Activated CD4-positive, CD25-positive, alpha-beta regulatory T cell treated with anti-CD3 and anti-CD28 coated beads, Interleukin-2, amount 50 U/mL, for 72 hours (primary cell): ENCODE results near the gene NOX4.

ENCODE experiments used
- DNase-seq: peaks from one replicate; pipeline ENCODE4 v3.0.0; 2021

The NOX4 gene

DNA sequence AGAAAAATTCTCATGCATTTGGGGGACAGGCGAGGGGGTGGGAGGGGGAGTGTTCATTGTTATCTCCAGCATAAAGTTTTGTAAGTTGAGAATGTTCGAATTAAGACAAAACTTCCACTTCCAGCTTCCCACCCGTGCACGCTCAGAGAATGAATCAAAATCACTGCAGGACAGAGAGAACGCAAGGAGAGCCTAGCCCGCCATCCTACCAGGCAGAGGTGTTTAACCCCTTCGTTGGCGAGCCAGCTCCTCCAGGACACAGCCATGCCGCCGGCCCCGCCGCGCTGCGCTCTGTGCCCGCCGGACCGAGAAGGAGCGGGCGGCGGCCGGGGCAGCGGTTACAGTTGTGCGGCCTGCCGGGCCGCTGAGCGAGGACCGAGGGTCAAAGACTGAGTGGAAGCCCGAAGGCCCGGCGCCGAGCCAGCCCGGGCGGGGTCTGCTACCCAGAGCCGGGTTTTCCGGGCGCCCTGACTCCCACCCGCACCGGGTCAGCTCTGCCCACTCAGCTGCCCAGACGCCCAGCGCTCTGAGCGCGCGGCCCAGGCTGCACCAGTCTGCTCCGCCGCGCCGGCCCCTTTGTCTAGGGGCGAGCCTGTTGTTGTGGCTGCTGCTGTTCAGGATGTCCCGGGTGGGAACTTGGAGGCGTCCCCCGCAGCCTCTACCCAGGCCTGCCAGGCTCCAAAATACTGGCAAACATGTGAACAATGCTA is at the start of gene NOX4:
TSS of gene NOX4 (minus strand) at position 395 of the 710 bp plus-strand sequence. CDS start at position 266, 129 bp downstream.
- DNase-seq = no peak

DNA sequence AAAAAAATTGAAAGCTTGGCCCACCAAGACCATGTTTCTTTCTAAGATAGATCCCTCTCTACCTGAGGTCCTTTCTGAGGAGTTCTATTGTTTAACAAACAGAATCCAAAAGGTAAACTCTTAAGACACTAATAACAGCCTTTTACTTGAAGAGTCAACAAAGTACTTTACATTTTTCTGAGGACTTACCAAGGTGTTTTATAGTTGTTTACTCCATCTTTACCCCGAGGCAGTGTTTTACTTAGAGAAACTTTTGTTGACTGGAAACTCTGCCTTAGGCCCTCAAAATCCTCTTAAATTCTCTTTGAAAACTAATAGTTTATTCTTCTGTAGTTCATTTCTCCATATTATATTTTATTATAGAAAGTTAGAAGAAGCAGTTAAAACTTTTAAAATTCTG is 49.7 kb upstream of the NOX4 start:
- DNase-seq = no peak

DNA sequence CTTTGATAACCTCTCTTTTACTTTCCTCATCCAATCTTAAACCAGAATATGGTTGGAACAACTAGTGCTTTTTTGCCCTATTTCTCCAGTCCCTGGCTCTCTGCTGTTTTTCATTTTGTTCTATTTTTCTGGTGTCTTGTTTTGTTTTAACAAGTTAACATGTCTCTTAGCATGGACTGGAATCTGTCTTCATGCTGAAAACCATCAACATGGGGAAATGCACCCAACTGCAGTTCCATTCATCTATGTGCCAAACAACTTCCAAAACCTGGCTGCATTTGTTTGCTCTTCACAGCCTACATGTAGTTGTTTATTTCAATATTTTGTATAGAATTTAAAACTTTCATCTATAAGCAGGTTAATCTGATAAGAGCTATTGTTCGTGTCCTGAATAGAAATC is 46.8 kb upstream of the NOX4 start:
- no peak for DNase-seq

DNA sequence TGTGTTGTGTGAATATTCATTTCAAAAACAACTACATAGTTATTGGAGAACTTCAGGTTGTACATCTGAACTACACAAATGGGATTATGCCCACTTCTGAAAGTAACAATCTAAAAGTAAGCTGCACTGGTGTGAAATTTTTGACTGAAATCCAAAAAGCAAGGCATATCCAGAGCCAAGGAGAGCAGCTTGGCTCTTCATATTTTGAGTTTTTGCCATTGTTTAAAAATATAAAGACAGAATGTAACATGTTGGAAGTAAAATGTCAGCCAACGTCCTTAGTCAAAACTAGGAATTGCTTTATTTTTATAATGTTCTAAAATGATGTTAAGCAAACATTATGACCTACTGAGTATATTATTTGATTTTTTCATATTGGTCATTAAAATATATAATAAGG is 45.8 kb upstream of the NOX4 start:
- no peak for DNase-seq

DNA sequence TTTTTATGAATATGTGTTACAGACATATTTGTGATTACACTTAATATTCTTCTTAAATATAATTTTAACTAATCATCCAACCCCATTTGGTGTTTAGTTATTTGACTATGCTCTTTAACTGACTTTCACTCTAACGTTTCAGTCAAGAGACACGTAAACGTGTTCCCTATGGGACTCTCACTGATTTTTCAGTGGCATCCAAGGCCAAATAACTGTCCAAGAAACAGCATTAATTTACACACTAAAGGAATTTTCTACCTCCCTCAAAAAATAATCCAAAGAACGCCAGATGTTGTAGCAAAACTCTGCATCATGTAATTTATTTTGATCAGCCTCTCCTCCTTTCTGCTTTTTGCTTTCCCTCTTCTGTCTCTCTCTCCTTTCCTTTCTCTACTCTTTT is 44.0 kb upstream of the NOX4 start:
- no peak for DNase-seq

GRCh38 chr11:89529626-89530380 is 38.6 kb upstream of the NOX4 start:
- no peak for DNase-seq

- no peak for DNase-seq
These were observed 30.6 kb upstream of the NOX4 start for GRCh38 chr11:89521792-89522191.

- DNase-seq = no peak
These were observed 30.1 kb upstream of the NOX4 start for GRCh38 chr11:89521294-89521693.

- DNase-seq = no peak
These were observed 25.3 kb upstream of the NOX4 start for GRCh38 chr11:89516496-89516895.

- no peak for DNase-seq
These were observed 17.4 kb upstream of the NOX4 start for GRCh38 chr11:89508544-89508943.

DNA sequence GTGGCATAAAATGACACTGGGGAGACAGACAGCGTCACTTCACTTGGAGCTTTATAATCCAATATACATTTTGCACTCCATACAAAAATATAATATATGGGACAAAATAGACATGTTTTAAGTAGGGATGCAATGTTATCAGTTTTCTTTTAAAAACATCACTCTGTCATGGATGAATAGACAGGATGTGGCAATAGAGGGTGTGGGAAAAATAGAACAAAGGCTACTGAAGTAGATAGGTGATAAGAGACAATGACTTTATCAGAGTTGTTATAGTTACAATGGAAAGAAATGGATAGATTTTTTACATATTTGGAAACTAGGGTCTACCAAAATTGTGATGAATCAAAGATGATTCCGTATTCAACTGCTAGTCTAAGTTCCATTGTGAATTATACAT is 13.1 kb upstream of the NOX4 start:
- no peak for DNase-seq

DNA sequence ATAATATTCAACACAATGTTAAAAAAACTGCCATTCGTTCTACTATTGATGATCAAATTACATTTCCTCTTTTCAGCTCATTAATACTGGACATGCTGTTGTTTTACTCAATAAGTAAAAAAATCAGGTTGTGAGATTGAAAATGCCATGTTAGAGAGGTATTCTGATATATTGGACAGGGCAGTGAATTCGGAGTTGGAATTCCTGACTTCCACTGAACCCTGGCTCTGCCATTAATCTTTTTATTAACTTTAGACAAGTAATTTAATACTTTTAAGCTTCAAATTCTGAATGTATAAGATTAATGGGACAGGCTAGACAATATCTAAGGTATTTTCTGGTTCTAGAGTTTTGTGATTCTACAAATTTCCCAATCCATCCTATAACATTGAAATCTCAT is 12.2 kb upstream of the NOX4 start:
- DNase-seq = no peak

- no peak for DNase-seq
These were observed 11.1 kb upstream of the NOX4 start for GRCh38 chr11:89502301-89502700.

DNA sequence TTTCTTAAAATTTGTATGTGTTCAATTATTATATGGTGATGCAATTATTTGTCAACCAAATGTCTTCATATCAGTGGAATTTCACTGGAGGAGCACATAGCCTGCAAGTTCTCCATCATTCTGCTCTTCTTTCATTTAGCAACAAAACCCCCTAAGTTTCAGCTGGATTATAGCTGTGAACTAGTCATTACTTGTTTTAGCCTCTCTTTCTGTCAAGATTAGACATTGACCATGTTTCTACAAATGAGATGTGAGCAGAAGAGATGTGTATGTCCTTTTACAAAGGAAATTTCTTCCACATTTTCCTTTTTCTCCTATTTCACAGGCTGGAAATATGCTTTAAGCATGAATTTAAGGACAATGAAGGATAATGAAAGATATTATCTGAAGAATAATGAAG is 9.2 kb upstream of the NOX4 start:
- no peak for DNase-seq

DNA sequence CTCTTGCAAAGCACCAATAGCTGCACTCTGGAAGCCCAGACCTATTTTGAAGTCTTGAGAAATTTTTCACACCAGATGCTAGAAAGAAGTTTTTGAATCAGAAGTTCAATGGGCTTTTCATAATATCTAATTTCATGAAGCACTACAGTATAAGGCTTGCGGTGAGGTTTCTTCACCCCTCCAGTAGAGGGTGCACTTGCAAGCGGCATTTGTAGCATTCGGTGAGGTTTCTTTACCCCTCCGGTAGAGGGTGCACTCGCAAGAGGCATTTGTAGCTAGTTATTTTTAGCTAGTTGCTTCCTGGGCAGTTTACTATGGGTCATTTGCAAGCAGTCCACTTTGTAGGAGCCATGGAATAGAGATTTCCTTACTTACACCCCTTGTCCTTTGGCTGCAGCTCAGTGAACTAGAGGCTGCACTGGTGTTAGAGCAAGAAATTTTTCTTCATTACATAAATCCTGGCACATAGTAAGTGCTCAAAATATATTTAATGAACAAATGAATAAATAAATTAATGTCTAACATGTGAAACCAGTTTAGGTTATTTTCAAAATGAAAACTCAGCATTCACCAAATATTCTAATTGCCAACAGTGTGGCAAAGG is 7.8 kb upstream of the NOX4 start:
- no peak for DNase-seq

DNA sequence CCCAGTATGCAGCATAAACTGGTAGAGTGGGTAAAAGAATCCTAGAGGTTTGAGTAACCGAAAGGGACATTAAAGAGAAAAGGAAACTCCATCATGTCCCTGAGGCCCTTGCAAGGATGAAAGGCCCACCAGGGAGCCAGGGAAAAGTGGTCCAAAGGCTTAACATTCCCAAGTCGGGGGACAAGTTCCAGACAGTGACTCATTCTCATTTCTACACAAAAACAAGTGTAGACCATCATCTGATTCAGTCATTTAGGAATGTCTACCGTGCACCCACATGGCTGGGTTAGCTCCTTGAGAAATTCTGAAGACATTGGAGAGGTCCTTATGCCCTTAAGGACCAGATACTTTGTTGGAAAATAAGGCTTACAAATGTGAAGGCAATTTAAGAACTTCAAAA is 4.8 kb upstream of the NOX4 start:
- no peak for DNase-seq

DNA sequence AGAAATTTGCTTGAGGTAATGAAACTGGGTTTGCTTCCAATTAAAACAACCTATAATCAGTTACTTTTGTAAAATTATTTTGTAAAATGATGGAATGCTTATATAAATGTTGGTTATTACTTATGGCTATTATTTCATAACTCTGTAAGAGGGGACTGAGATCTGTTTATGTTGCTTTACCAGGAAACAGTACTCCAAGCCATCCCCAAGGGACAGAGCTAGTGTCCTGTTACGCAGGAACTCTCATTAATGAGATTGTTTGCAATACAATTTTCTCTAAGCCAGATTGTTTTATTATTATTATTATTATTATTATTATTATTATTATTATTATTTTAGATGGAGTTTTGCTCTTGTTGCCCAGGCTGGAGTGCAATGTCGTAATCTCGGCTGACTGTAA is 2.3 kb upstream of the NOX4 start:
- DNase-seq = no peak

DNA sequence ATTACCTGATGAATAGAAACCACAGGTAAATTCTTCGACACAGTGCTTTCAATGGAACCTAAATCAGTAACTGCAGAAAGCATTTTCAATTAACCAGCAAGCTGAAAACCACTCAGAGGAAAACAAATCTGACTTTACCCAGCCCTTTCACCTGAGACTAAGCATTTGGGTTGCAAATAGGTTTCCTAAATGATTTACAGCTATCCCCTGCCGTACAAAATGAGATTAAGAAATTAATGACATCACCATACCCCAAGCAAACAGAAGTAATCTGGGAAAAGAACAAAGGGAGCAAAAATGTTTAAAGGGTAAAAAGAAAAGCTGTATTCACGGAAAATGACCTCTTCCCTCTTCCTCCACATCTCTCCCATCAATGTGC is 584 bp downstream of the NOX4 start:
- DNase-seq = no peak

GRCh38 chr11:89489930-89490329 is 1.2 kb downstream of the NOX4 start:
- no peak for DNase-seq

GRCh38 chr11:89487016-89487415 is 4.2 kb downstream of the NOX4 start:
- DNase-seq = no peak

DNA sequence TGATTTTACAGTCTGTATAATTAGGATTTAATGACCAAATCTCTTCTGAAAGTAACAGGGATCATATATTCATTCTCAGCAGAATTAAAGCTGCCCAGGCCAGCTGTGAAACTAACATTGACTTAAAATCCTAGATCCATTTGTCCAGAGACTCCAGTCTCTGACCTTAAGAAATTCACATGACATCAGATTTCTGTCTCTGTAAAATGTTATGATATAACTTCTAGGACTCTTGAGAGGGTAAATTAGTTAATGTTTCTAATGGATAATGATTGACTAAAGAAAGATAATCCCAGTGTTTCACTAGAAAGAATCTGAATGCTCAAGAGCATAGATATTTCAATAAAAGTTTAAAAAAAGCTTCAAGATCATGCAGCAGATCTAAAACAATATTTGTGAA is 6.3 kb downstream of the NOX4 start:
- DNase-seq = no peak

DNA sequence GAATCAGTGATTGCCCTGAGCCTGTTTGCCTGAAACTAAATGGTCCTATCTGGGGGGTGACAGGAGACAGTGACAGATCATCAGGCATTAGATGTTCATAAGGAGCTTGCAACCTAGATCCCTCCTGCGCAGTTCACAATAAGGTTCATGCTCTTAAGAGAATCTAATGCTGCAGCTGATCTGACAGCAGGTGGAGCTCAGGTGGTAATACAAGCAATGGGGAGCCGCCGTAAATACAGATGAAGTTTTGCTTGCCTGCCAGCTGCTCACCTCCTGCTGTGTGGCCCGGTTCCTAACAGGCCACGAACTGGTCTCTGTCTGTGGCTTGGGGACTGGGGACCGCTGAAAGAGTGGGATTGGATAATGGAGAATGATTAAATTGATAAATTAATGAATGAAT is 14.0 kb downstream of the NOX4 start:
- no peak for DNase-seq

- no peak for DNase-seq
These were observed 27.9 kb downstream of the NOX4 start for GRCh38 chr11:89463266-89463780.

DNA sequence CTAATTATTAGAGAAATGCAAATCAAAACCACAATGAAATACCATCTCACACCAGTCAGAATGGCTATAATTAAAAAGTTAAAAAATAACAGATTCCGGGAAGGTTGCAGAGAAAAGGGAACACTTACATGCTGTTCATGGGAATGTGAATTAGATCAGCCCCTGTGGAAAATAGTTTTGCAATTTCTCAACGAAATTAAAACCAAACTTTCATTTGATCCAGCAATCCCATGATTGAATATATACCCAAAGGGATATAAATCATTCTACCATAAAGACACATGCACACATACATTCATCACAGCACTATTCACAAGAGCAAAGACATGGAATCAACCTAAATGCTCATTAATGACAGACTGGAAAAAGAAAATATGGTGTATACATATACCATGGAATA is 32.5 kb downstream of the NOX4 start:
- no peak for DNase-seq
